ENCODE results near the gene RALGDS. TPM values are rescaled to one million over a fixed set of nuclear protein-coding genes. Genes with fewer than 3 reads are reported as not detected.

RALGDS gene
- total and polyA plus RNA-seq, 2 experiments from 2014 or later: 8.6 to 20.3 TPM

DNA sequence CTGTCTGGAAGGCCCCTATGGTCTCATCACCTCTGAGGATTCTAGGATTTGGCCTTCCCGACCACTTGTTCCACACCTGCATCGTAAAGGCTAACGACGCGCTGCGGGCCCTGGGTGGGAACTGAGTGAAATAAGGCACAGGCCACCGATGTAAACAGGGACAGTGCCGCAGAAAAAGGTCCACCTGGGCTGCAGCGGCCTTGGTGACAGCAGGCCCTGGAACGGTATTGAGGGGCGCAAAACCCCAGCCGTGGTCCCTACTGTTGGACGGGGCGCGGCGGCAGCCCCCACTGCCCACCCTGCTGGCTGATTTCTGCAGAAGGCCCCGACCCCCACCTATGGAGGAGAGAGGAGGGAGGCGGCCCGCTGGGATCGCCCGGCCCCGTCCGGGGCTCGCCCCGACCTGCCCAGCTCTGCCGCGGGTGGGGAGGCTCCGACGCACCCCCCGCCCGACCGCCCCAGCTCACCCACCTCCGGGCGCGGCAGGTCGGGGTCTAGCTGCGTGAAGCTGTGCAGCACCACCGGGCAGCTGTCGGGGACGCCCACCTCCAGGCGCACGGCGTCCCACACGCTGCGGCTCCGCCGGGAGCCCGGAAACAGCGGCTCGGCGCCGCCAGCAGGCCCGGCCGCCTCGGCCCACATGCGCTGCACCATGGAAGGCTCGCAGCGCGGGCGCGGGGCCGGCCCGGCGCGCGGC is 391 bp downstream of the RALGDS start (continued):
- TF ChIP-seq EZH2 (IDR thresholded peaks at IDR 0.05; ENCODE audit: low read depth, unreplicated experiment) (no peak), ZNF331 (CRISPR knock-in tag; IDR thresholded peaks at IDR 0.05; ENCODE audit: low read depth) (no peak), EZH2phosphoT487 (IDR thresholded peaks at IDR 0.05; ENCODE audit: unreplicated experiment) (no peak), JUNB (IDR thresholded peaks at IDR 0.05; ENCODE audit: unreplicated experiment) (no peak)
- TF ChIP-seq, protein P1, sequence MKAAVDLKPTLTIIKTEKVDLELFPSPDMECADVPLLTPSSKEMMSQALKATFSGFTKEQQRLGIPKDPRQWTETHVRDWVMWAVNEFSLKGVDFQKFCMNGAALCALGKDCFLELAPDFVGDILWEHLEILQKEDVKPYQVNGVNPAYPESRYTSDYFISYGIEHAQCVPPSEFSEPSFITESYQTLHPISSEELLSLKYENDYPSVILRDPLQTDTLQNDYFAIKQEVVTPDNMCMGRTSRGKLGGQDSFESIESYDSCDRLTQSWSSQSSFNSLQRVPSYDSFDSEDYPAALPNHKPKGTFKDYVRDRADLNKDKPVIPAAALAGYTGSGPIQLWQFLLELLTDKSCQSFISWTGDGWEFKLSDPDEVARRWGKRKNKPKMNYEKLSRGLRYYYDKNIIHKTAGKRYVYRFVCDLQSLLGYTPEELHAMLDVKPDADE (IDR thresholded peaks at IDR 0.05): no peak

DNA sequence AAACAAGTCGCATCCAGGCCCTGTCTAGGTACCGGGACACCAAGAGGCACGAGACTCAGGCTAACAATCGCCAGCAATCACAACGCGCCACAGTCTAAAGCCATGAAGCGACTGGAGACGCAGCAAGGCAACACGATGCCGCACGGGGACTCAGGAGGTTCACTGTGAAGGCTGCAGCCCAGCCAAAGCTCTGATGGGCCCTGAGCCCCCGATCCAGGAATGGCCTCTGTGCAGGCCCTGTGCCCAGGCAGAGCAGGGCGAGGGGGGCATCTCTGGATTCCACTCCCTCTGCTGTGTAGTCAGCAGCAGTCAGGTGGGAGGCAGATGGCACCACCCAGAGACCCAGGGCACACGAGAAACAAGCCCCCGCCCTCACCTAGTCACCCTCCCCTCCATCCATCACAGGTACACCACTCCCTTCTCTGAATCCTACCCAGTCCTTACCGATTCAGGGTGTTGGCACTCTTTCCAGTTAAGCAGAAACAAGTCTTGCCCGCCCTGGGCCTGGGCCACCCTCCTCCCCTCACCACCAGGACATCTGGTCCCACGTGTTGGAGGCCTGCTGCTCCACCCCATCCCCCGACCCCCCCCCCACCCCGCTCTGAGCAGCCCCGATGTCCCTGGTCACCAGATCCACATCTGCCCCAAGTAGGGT is 1.1 kb downstream of the RALGDS start:
- H3K27ac Mint-ChIP-seq: no peak overlapping the region
- peak overlapping the region; percentile 74; the same call in 2 of the 3 replicates for H3K4me3 Mint-ChIP-seq
- DNase-seq (ENCODE audit: low spot score) (peak; percentile 32), ATAC-seq (peak; percentile 6)
- Histone ChIP-seq H3K27ac (ENCODE audit: low read depth) (no peak overlapping the region), H3K9me2 (ENCODE audit: insufficient read depth) (no peaks in the 10 kb centered on the region), H3K36me3 (ENCODE audit: insufficient read depth) (no peaks in the 10 kb centered on the region), H3K79me2 (replicated peaks; ENCODE audit: insufficient read depth) (no peaks in the 10 kb centered on the region), H2AFZ (no peak overlapping the region), H3K4me1 (ENCODE audit: insufficient read depth) (no peaks in the 10 kb centered on the region; the same call in 1 of the 2 replicates), H3F3A (replicated peaks; ENCODE audit: low read depth) (0 out of 2 replicates have a peak, but pooled peaks cover 2% of the 10 kb centered on the region), H4K20me1 (replicated peaks; ENCODE audit: insufficient read depth) (peaks cover 4% of the 10 kb centered on the region; the same call in 1 of the 2 replicates), H3K4me3 (peak overlapping the region; percentile 79), H3K4me2 (peak overlapping the region; percentile 86; the same call in 1 of the 2 replicates), H3K27me3 (ENCODE audit: insufficient read depth) (peaks cover 41% of the 10 kb centered on the region; the same call in 1 of the 2 replicates)
- no peaks in the 10 kb centered on the region for H3K36me3 Mint-ChIP-seq (ENCODE audit: low read depth)
- H3K4me1 Mint-ChIP-seq: peaks cover 18% of the 10 kb centered on the region
- H3K9me3 Mint-ChIP-seq: no peaks in the 10 kb centered on the region; the same call in 2 of the 3 replicates
- H3K27me3 Mint-ChIP-seq (ENCODE audit: insufficient read depth, low read depth, poor library complexity): peaks cover 43% of the 10 kb centered on the region
- no peak for TF ChIP-seq ZNF331 (CRISPR knock-in tag; IDR thresholded peaks at IDR 0.05; ENCODE audit: low read depth)
- no peak for TF ChIP-seq JUNB (IDR thresholded peaks at IDR 0.05; ENCODE audit: unreplicated experiment)
- TF ChIP-seq STAT1 (IDR thresholded peaks at IDR 0.05; ENCODE audit: unreplicated experiment): no peak
- no peak for TF ChIP-seq POLR2AphosphoS5 (IDR thresholded peaks at IDR 0.05; ENCODE audit: low read depth)
- TF ChIP-seq, protein P2, sequence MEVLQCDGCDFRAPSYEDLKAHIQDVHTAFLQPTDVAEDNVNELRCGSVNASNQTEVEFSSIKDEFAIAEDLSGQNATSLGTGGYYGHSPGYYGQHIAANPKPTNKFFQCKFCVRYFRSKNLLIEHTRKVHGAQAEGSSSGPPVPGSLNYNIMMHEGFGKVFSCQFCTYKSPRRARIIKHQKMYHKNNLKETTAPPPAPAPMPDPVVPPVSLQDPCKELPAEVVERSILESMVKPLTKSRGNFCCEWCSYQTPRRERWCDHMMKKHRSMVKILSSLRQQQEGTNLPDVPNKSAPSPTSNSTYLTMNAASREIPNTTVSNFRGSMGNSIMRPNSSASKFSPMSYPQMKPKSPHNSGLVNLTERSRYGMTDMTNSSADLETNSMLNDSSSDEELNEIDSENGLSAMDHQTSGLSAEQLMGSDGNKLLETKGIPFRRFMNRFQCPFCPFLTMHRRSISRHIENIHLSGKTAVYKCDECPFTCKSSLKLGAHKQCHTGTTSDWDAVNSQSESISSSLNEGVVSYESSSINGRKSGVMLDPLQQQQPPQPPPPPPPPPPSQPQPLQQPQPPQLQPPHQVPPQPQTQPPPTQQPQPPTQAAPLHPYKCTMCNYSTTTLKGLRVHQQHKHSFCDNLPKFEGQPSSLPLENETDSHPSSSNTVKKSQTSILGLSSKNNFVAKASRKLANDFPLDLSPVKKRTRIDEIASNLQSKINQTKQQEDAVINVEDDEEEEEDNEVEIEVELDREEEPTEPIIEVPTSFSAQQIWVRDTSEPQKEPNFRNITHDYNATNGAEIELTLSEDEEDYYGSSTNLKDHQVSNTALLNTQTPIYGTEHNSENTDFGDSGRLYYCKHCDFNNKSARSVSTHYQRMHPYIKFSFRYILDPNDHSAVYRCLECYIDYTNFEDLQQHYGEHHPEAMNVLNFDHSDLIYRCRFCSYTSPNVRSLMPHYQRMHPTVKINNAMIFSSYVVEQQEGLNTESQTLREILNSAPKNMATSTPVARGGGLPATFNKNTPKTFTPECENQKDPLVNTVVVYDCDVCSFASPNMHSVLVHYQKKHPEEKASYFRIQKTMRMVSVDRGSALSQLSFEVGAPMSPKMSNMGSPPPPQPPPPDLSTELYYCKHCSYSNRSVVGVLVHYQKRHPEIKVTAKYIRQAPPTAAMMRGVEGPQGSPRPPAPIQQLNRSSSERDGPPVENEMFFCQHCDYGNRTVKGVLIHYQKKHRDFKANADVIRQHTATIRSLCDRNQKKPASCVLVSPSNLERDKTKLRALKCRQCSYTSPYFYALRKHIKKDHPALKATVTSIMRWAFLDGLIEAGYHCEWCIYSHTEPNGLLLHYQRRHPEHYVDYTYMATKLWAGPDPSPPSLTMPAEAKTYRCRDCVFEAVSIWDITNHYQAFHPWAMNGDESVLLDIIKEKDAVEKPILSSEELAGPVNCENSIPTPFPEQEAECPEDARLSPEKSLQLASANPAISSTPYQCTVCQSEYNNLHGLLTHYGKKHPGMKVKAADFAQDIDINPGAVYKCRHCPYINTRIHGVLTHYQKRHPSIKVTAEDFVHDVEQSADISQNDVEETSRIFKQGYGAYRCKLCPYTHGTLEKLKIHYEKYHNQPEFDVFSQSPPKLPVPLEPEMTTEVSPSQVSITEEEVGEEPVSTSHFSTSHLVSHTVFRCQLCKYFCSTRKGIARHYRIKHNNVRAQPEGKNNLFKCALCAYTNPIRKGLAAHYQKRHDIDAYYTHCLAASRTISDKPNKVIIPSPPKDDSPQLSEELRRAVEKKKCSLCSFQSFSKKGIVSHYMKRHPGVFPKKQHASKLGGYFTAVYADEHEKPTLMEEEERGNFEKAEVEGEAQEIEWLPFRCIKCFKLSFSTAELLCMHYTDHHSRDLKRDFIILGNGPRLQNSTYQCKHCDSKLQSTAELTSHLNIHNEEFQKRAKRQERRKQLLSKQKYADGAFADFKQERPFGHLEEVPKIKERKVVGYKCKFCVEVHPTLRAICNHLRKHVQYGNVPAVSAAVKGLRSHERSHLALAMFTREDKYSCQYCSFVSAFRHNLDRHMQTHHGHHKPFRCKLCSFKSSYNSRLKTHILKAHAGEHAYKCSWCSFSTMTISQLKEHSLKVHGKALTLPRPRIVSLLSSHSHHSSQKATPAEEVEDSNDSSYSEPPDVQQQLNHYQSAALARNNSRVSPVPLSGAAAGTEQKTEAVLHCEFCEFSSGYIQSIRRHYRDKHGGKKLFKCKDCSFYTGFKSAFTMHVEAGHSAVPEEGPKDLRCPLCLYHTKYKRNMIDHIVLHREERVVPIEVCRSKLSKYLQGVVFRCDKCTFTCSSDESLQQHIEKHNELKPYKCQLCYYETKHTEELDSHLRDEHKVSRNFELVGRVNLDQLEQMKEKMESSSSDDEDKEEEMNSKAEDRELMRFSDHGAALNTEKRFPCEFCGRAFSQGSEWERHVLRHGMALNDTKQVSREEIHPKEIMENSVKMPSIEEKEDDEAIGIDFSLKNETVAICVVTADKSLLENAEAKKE (CRISPR knock-in tag; IDR thresholded peaks at IDR 0.05): no peak
- TF ChIP-seq, protein P3, sequence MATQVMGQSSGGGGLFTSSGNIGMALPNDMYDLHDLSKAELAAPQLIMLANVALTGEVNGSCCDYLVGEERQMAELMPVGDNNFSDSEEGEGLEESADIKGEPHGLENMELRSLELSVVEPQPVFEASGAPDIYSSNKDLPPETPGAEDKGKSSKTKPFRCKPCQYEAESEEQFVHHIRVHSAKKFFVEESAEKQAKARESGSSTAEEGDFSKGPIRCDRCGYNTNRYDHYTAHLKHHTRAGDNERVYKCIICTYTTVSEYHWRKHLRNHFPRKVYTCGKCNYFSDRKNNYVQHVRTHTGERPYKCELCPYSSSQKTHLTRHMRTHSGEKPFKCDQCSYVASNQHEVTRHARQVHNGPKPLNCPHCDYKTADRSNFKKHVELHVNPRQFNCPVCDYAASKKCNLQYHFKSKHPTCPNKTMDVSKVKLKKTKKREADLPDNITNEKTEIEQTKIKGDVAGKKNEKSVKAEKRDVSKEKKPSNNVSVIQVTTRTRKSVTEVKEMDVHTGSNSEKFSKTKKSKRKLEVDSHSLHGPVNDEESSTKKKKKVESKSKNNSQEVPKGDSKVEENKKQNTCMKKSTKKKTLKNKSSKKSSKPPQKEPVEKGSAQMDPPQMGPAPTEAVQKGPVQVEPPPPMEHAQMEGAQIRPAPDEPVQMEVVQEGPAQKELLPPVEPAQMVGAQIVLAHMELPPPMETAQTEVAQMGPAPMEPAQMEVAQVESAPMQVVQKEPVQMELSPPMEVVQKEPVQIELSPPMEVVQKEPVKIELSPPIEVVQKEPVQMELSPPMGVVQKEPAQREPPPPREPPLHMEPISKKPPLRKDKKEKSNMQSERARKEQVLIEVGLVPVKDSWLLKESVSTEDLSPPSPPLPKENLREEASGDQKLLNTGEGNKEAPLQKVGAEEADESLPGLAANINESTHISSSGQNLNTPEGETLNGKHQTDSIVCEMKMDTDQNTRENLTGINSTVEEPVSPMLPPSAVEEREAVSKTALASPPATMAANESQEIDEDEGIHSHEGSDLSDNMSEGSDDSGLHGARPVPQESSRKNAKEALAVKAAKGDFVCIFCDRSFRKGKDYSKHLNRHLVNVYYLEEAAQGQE (IDR thresholded peaks at IDR 0.05; ENCODE audit: unreplicated experiment): no peak
- TF ChIP-seq, protein P1 (IDR thresholded peaks at IDR 0.05): no peak
- no peak for TF ChIP-seq CREB1 (CRISPR knock-in tag; IDR thresholded peaks at IDR 0.05; ENCODE audit: low read depth)
- TF ChIP-seq EZH2phosphoT487 (IDR thresholded peaks at IDR 0.05; ENCODE audit: unreplicated experiment): no peak
